ENCODE data around the gene GALR3. TPM values are rescaled to one million over a fixed set of nuclear protein-coding genes. Genes with fewer than 3 reads are reported as not detected.

GALR3 gene
- total and polyA plus RNA-seq, 7 experiments from 2014 or later: not detected

GRCh38 chr22:37827056-37827455 is 3.9 kb downstream of the GALR3 start:
- peaks cover 0 to 1% (median 0%) of the 10 kb centered on the region in 11 donors for H3K9me3 Mint-ChIP-seq
- Histone ChIP-seq H3K4me3 (ENCODE audit: low read length) (no peak overlapping the region), H3K9me3 (ENCODE audit: control insufficient read depth in 2 of 3, low read length in 3 of 3) (no peaks in the 10 kb centered on the region), H3K27me3 (ENCODE audit: control insufficient read depth in 2 of 2, insufficient read depth in 2 of 2, low read length in 2 of 2) (no peaks in the 10 kb centered on the region), H3K4me1 (ENCODE audit: control insufficient read depth in 2 of 2, insufficient read depth in 2 of 2, low read length in 2 of 2) (no peaks in the 10 kb centered on the region), H3K27ac (ENCODE audit: low read depth, low read length) (no peak overlapping the region), H3K36me3 (ENCODE audit: control insufficient read depth in 2 of 3, insufficient read depth in 3 of 3, low read length in 3 of 3) (peaks cover 0 to 26% (median 4%) of the 10 kb centered on the region in 3 experiments)
- intact Hi-C loops (cut with micrococcal nuclease): no loop called here
- peaks cover under 1 to 18% (median 11%) of the 10 kb centered on the region in 5 donors for H3K27me3 Mint-ChIP-seq
- H3K27ac Mint-ChIP-seq: no peak overlapping the region
- peaks cover 0 to 32% (median 6%) of the 10 kb centered on the region in 5 donors for H3K36me3 Mint-ChIP-seq
- POLR2A ChIA-PET: interaction anchor here (0.7 to 1.0 kb wide), 2 partner anchors 9 to 18 kb away, joined by 3 read pairs; no protein-coding TSS in a partner anchor
- H3K4me1 Mint-ChIP-seq: peaks cover 0 to 5% (median 3%) of the 10 kb centered on the region in 7 donors
- H3K4me3 Mint-ChIP-seq: no peak overlapping the region
- CTCF ChIA-PET: interaction anchor here (0.8 kb wide), 1 partner anchor 125 kb away, joined by 4 read pairs; no protein-coding TSS in a partner anchor
- no peak for DNase-seq
- ATAC-seq: no peak

- H3K4me3 ChIP-seq (ENCODE audit: low read length): no peak overlapping the region
- peaks cover 0 to 45% (median 9%) of the 10 kb centered on the region in 5 donors for H3K36me3 Mint-ChIP-seq
- H3K36me3 ChIP-seq (ENCODE audit: control insufficient read depth in 2 of 3, insufficient read depth in 3 of 3, low read length in 3 of 3): peaks cover 0 to 50% (median 4%) of the 10 kb centered on the region in 3 experiments
- H3K9me3 ChIP-seq (ENCODE audit: control insufficient read depth in 2 of 3, low read length in 3 of 3): no peaks in the 10 kb centered on the region
- H3K27ac ChIP-seq (ENCODE audit: low read depth, low read length): no peak overlapping the region
- ChIA-PET CTCF (no interaction called here), POLR2A (interaction anchor here (0.6 kb wide), 1 partner anchor 33 kb away, joined by 3 read pairs; no protein-coding TSS in a partner anchor)
- no peaks in the 10 kb centered on the region for H3K27me3 ChIP-seq (ENCODE audit: control insufficient read depth in 2 of 2, insufficient read depth in 2 of 2, low read length in 2 of 2)
- peaks cover 0 to 1% (median 0%) of the 10 kb centered on the region in 11 donors for H3K9me3 Mint-ChIP-seq
- H3K4me3 Mint-ChIP-seq: no peak overlapping the region
- H3K27ac Mint-ChIP-seq: no peak overlapping the region
- no peaks in the 10 kb centered on the region for H3K4me1 ChIP-seq (ENCODE audit: control insufficient read depth in 2 of 2, insufficient read depth in 2 of 2, low read length in 2 of 2)
- H3K27me3 Mint-ChIP-seq: no peaks in the 10 kb centered on the region
- H3K4me1 Mint-ChIP-seq: peaks cover 0 to 5% (median 2%) of the 10 kb centered on the region in 7 donors
- DNase-seq (no peak), ATAC-seq (no peak)
- intact Hi-C loops (cut with micrococcal nuclease): no loop called here
These were observed 7.1 kb downstream of the GALR3 start for GRCh38 chr22:37830093-37830842.

- H3K36me3 ChIP-seq (ENCODE audit: control insufficient read depth in 2 of 3, insufficient read depth in 3 of 3, low read length in 3 of 3): peaks cover 0 to 50% (median 4%) of the 10 kb centered on the region in 3 experiments
- no peaks in the 10 kb centered on the region for H3K4me1 Mint-ChIP-seq
- H3K4me1 ChIP-seq (ENCODE audit: control insufficient read depth in 2 of 2, insufficient read depth in 2 of 2, low read length in 2 of 2): no peaks in the 10 kb centered on the region
- CTCF ChIA-PET: interaction anchor here (1.0 kb wide), 1 partner anchor 12 kb away, joined by 3 read pairs; no protein-coding TSS in a partner anchor
- no peaks in the 10 kb centered on the region for H3K27me3 ChIP-seq (ENCODE audit: control insufficient read depth in 2 of 2, insufficient read depth in 2 of 2, low read length in 2 of 2)
- ATAC-seq (no peak), DNase-seq (no peak)
- intact Hi-C loops (cut with micrococcal nuclease): no loop called here
- POLR2A ChIA-PET: no interaction called here
- peaks cover 0 to 1% (median 0%) of the 10 kb centered on the region in 11 donors for H3K9me3 Mint-ChIP-seq
- H3K4me3 Mint-ChIP-seq: no peak overlapping the region
- H3K27ac ChIP-seq (ENCODE audit: low read depth, low read length): no peak overlapping the region
- H3K27me3 Mint-ChIP-seq: no peaks in the 10 kb centered on the region
- H3K36me3 Mint-ChIP-seq: peaks cover 0 to 45% (median 9%) of the 10 kb centered on the region in 5 donors
- no peak overlapping the region for H3K4me3 ChIP-seq (ENCODE audit: low read length)
- H3K27ac Mint-ChIP-seq: no peak overlapping the region
- H3K9me3 ChIP-seq (ENCODE audit: control insufficient read depth in 2 of 3, low read length in 3 of 3): no peaks in the 10 kb centered on the region
These were observed 8.3 kb downstream of the GALR3 start for GRCh38 chr22:37831472-37831871.

GRCh38 chr22:37832022-37832857 is 9.1 kb downstream of the GALR3 start:
- CTCF ChIA-PET: interaction anchor here (1.0 kb wide), 1 partner anchor 13 kb away, joined by 3 read pairs; no protein-coding TSS in a partner anchor
- intact Hi-C loops (cut with micrococcal nuclease): no loop called here

GRCh38 chr22:37842015-37842793 is 19.0 kb downstream of the GALR3 start:
- no peaks in the 10 kb centered on the region for H3K27me3 Mint-ChIP-seq
- H3K36me3 Mint-ChIP-seq: peaks cover 0 to 11% (median 5%) of the 10 kb centered on the region in 5 donors
- H3K4me1 ChIP-seq (ENCODE audit: control insufficient read depth in 2 of 2, insufficient read depth in 2 of 2, low read length in 2 of 2): peaks cover 0 to 8% of the 10 kb centered on the region in 2 donors
- H3K9me3 ChIP-seq (ENCODE audit: control insufficient read depth in 2 of 3, low read length in 3 of 3): no peaks in the 10 kb centered on the region
- H3K27me3 ChIP-seq (ENCODE audit: control insufficient read depth in 2 of 2, insufficient read depth in 2 of 2, low read length in 2 of 2): no peaks in the 10 kb centered on the region
- POLR2A ChIA-PET: interaction anchor here (2.1 kb wide), 1 partner anchor 12 kb away, joined by 6 read pairs; no protein-coding TSS in a partner anchor
- DNase-seq (no peak), ATAC-seq (no peak)
- peak overlapping the region; percentile 36 to 91 (median 70) for H3K4me3 Mint-ChIP-seq
- CTCF ChIA-PET: interaction anchor here (0.6 kb wide), 2 partner anchors 45 to 98 kb away, joined by 3 read pairs; no protein-coding TSS in a partner anchor
- peaks cover 0 to 1% (median 0%) of the 10 kb centered on the region in 11 donors for H3K9me3 Mint-ChIP-seq
- peak overlapping the region in 6 of 9 donors; percentile 5 to 87 (median 62) for H3K27ac Mint-ChIP-seq
- peaks cover 0 to 22% (median 0%) of the 10 kb centered on the region in 3 experiments for H3K36me3 ChIP-seq (ENCODE audit: control insufficient read depth in 2 of 3, insufficient read depth in 3 of 3, low read length in 3 of 3)
- H3K4me3 ChIP-seq (ENCODE audit: low read length): no peak overlapping the region
- intact Hi-C loops (cut with micrococcal nuclease): loop anchor here in 1 of 2 donors (5.0 to 10.0 kb wide), 2 partner anchors 187 to 340 kb away; partner anchors contain the start of genes PDXP and PLA2G6
- no peak overlapping the region for H3K27ac ChIP-seq (ENCODE audit: low read depth, low read length)
- peaks cover 9 to 17% (median 14%) of the 10 kb centered on the region in 7 donors for H3K4me1 Mint-ChIP-seq

More at GRCh38 chr22:37832022-37832857, 9.1 kb downstream of the GALR3 start:
- no peaks in the 10 kb centered on the region for H3K27me3 ChIP-seq (ENCODE audit: control insufficient read depth in 2 of 2, insufficient read depth in 2 of 2, low read length in 2 of 2)
- Mint-ChIP-seq H3K4me3 (no peak overlapping the region), H3K4me1 (peaks cover 0 to 4% (median 0%) of the 10 kb centered on the region in 7 donors), H3K27ac (no peak overlapping the region), H3K27me3 (no peaks in the 10 kb centered on the region), H3K36me3 (peaks cover 0 to 43% (median 12%) of the 10 kb centered on the region in 5 donors), H3K9me3 (peaks cover 0 to 1% (median 0%) of the 10 kb centered on the region in 11 donors)
- no peaks in the 10 kb centered on the region for H3K9me3 ChIP-seq (ENCODE audit: control insufficient read depth in 2 of 3, low read length in 3 of 3)
- no peak overlapping the region for H3K4me3 ChIP-seq (ENCODE audit: low read length)
- DNase-seq (no peak), ATAC-seq (no peak)
- H3K4me1 ChIP-seq (ENCODE audit: control insufficient read depth in 2 of 2, insufficient read depth in 2 of 2, low read length in 2 of 2): no peaks in the 10 kb centered on the region
- POLR2A ChIA-PET: interaction anchor here (0.7 kb wide), 1 partner anchor 13 kb away, joined by 3 read pairs; no protein-coding TSS in a partner anchor
- no peak overlapping the region for H3K27ac ChIP-seq (ENCODE audit: low read depth, low read length)
- H3K36me3 ChIP-seq (ENCODE audit: control insufficient read depth in 2 of 3, insufficient read depth in 3 of 3, low read length in 3 of 3): peaks cover 0 to 54% (median 4%) of the 10 kb centered on the region in 3 experiments
